Transverse colon (tissue), 4 donors: ENCODE measurements around the gene FNDC7. TPM values are rescaled to one million over a fixed set of nuclear protein-coding genes. Genes with fewer than 3 reads are reported as not detected.

Source experiments
- DNase-seq: peaks from one replicate; pipeline ENCODE4 v3.0.0-alpha.2; 2019
- H3K27ac ChIP-seq, 4 donors: fragments of 200-600 bp; sonication (generic); 2 replicates each; pipeline ENCODE4 v1.5.1; 2016 to 2018; ENCODE audit warnings: inconsistent platforms in 4 of 4
- H3K27me3 ChIP-seq: fragments of 200-600 bp; sonication (generic); 2 replicates; pipeline ENCODE4 v1.5.1; 2017; ENCODE audit warnings: inconsistent platforms
- H3K36me3 ChIP-seq, 4 donors: fragments of 200-600 bp; sonication (generic); 2 replicates each; pipeline ENCODE4 v1.5.1; 2017 to 2019; ENCODE audit warnings: inconsistent platforms in 4 of 4
- H3K4me1 ChIP-seq, 4 donors: fragments of 200-600 bp; sonication (generic); 2 replicates each; pipeline ENCODE4 v1.5.1; 2017 to 2020; ENCODE audit warnings: inconsistent platforms in 4 of 4
- H3K4me3 ChIP-seq, 4 donors: fragments of 200-600 bp; sonication (generic); 1 replicate in 1 of 4; 2 replicates in 3 of 4; pipeline versions ENCODE4 v1.5.1 to v1.6.1; 2017 to 2019; ENCODE audit warnings: inconsistent platforms in 4 of 4
- H3K9me3 ChIP-seq, 2 donors: fragments of 200-600 bp; sonication (generic); 2 replicates each; pipeline ENCODE4 v1.5.1; 2017 to 2019; ENCODE audit warnings: inconsistent platforms in 2 of 2
- EP300 ChIP-seq: sonication (generic); formaldehyde crosslinking; IDR thresholded peaks from one replicate; pipeline ENCODE4 v1.6.1; 2017; ENCODE audit warnings: antibody characterized with exemption, low read depth
- POLR2A ChIP-seq: fragments of 450-650 bp; IDR thresholded peaks from one replicate; pipeline ENCODE4 v1.6.1; 2016; ENCODE audit warnings: antibody characterized with exemption, mild to moderate bottlenecking, moderate library complexity
- POLR2AphosphoS5 ChIP-seq, 3 donors: sonication (generic); formaldehyde crosslinking; IDR thresholded peaks; one replicate each; pipeline ENCODE4 v1.6.1; 2016; ENCODE audit warnings: antibody characterized with exemption in 3 of 3
- WGBS, 2 donors: methylation state at CpG; one replicate each; pipeline ENCODE4 v1.1.5; 2018; ENCODE audit warnings: low coverage in 1 of 2; 5-methylcytosine and 5-hydroxymethylcytosine counted together
- in situ Hi-C, 4 donors: fragments of 200-750 bp; cut with MboI; loops; one replicate each; pipeline versions ENCODE4 v1.15.0 to v1.15.1; 2017; ENCODE audit warnings: low sequenced_read_pairs in 3 of 4, low pct_ligation_motif_present in 1 of 4, low pct_unique_long_range_greater_than_20kb in 1 of 4
- intact Hi-C: fragments of 100-400 bp; cut with DNase I; formaldehyde crosslinking; loops from one replicate; pipeline ENCODE4 v1.15.1; 2023; ENCODE audit warnings: low total_unique reads
- total RNA-seq, 4 donors: library from RNA; depleted of rRNA; stranded (reverse); fragments of >200 nt; gene quantifications; one replicate each; pipeline ENCODE4 v1.1.0, GENCODE V29; 2016
- TF ChIP-seq, protein P1 (sequence below), 5 experiments: fragments of 200-600 bp in 3 of 5; fragments of 450-650 bp in 2 of 5; sonication (generic) in 3 of 5; IDR thresholded peaks; 1 replicate in 2 of 5; 2 replicates in 3 of 5; pipeline ENCODE4 v1.5.1; 2016 to 2017; ENCODE audit warnings: antibody characterized with exemption in 5 of 5, inconsistent platforms in 3 of 5, mild to moderate bottlenecking in 2 of 5, moderate library complexity in 1 of 5

The FNDC7 gene
- total RNA-seq, 4 donors from 2014 or later, result not detected

GRCh38 chr1:108753363-108753762, 40.7 kb downstream of the FNDC7 start:
- Histone ChIP-seq H3K9me3 (no peaks in the 10 kb centered on the region), H3K4me3 (no peak overlapping the region), H3K4me1 (peaks cover 0 to 15% (median 5%) of the 10 kb centered on the region in 4 donors), H3K36me3 (peaks cover 0 to 52% (median 17%) of the 10 kb centered on the region in 4 donors), H3K27ac (no peak overlapping the region), H3K27me3 (no peaks in the 10 kb centered on the region)
- intact Hi-C loops (no loop called here), in situ Hi-C loops (no loop called here)
- no peak for DNase-seq
- 63 to 79% methylated on average over 3 of the region's 3 CpGs for WGBS, 2 donors
- TF ChIP-seq EP300 (no peak), POLR2A (no peak), POLR2AphosphoS5 (IDR thresholded peaks at IDR 0.05) (no peak)
- TF ChIP-seq, protein P1, sequence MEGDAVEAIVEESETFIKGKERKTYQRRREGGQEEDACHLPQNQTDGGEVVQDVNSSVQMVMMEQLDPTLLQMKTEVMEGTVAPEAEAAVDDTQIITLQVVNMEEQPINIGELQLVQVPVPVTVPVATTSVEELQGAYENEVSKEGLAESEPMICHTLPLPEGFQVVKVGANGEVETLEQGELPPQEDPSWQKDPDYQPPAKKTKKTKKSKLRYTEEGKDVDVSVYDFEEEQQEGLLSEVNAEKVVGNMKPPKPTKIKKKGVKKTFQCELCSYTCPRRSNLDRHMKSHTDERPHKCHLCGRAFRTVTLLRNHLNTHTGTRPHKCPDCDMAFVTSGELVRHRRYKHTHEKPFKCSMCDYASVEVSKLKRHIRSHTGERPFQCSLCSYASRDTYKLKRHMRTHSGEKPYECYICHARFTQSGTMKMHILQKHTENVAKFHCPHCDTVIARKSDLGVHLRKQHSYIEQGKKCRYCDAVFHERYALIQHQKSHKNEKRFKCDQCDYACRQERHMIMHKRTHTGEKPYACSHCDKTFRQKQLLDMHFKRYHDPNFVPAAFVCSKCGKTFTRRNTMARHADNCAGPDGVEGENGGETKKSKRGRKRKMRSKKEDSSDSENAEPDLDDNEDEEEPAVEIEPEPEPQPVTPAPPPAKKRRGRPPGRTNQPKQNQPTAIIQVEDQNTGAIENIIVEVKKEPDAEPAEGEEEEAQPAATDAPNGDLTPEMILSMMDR (IDR thresholded peaks at IDR 0.05), result no peak

GRCh38 chr1:108758796-108759195, 46.1 kb downstream of the FNDC7 start:
- intact Hi-C loops, result no loop called here
- H3K4me3 ChIP-seq, result no peak overlapping the region
- in situ Hi-C loops, result no loop called here
- H3K4me1 ChIP-seq, result no peaks in the 10 kb centered on the region
- no peaks in the 10 kb centered on the region for H3K27me3 ChIP-seq
- H3K36me3 ChIP-seq, result peaks cover 0 to 94% (median 28%) of the 10 kb centered on the region in 4 donors
- no peak for TF ChIP-seq POLR2AphosphoS5 (IDR thresholded peaks at IDR 0.05)
- TF ChIP-seq POLR2A, result no peak
- TF ChIP-seq EP300, result no peak
- TF ChIP-seq, protein P1 (IDR thresholded peaks at IDR 0.05), result no peak
- no peak overlapping the region for H3K27ac ChIP-seq
- no peaks in the 10 kb centered on the region for H3K9me3 ChIP-seq
- DNase-seq, result no peak

DNA sequence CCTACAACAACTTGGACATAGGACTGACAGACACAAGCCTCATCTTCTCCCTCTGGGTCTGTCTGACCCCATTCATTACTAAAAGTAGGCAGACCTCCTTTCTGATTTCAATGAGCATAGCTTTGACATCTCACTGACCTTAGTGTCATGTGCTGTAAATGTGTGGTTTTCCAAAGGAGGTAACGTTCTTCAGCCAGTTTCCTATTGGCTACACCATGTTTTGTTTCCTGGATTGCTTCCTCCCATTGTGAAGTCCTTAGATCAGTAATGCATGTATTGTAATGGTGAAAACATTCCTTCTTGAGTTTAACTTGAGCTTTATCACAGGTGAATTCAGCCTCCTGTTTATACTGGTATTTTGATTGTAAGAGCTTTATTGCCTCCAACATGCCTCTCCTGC, 54.4 kb downstream of the FNDC7 start:
- in situ Hi-C loops, result loop anchor here in 1 of 4 donors (10.0 kb wide), 1 partner anchor 158 kb away; no protein-coding TSS in a partner anchor
- H3K27me3 ChIP-seq, result no peaks in the 10 kb centered on the region
- no peaks in the 10 kb centered on the region for H3K9me3 ChIP-seq
- DNase-seq, result no peak
- H3K4me1 ChIP-seq, result no peaks in the 10 kb centered on the region
- intact Hi-C loops, result no loop called here
- no peak for TF ChIP-seq POLR2A
- TF ChIP-seq, protein P1 (IDR thresholded peaks at IDR 0.05), result no peak
- H3K27ac ChIP-seq, result no peak overlapping the region
- no peak overlapping the region for H3K4me3 ChIP-seq
- 57 to 64% methylated on average over 1 of the region's 1 CpG for WGBS, 2 donors
- H3K36me3 ChIP-seq, result peaks cover 0 to 41% (median 12%) of the 10 kb centered on the region in 4 donors

DNA sequence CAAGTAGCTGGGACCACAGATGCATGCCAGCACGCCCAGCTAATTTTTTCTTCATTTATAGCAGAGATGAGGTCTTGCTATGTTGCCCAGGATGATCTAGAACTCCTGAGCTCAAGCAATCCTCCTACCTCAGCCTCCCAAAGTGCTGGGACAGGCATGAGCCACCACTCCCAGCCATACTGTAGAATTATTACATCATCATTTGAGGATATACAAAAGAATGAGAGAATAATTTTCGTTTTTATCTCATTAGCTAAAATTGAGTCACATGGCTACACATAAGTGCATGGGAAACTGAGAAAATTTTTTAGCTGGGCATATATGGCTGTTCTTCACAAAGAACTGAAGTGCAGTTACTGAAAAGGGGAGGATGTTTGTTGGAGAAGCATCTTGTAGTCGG, 55.0 kb downstream of the FNDC7 start:
- no peak overlapping the region for H3K4me3 ChIP-seq
- intact Hi-C loops, result no loop called here
- H3K36me3 ChIP-seq, result peaks cover 0 to 38% (median 12%) of the 10 kb centered on the region in 4 donors
- 66 to 91% methylated on average over 2 to 3 of the region's 3 CpGs for WGBS, 2 donors
- no peak overlapping the region for H3K27ac ChIP-seq
- H3K4me1 ChIP-seq, result no peaks in the 10 kb centered on the region
- TF ChIP-seq POLR2AphosphoS5 (IDR thresholded peaks at IDR 0.05), result no peak
- no peaks in the 10 kb centered on the region for H3K27me3 ChIP-seq
- in situ Hi-C loops, result loop anchor here in 1 of 4 donors (10.0 kb wide), 1 partner anchor 157 kb away; no protein-coding TSS in a partner anchor
- no peaks in the 10 kb centered on the region for H3K9me3 ChIP-seq
- DNase-seq, result no peak

- H3K27ac ChIP-seq, result no peak overlapping the region
- in situ Hi-C loops, result no loop called here
- DNase-seq, result no peak
- H3K27me3 ChIP-seq, result no peaks in the 10 kb centered on the region
- H3K4me3 ChIP-seq, result no peak overlapping the region
- no peaks in the 10 kb centered on the region for H3K9me3 ChIP-seq
- no peaks in the 10 kb centered on the region for H3K4me1 ChIP-seq
- TF ChIP-seq, protein P1 (IDR thresholded peaks at IDR 0.05), result no peak
- TF ChIP-seq POLR2A (no peak), POLR2AphosphoS5 (IDR thresholded peaks at IDR 0.05) (no peak), EP300 (no peak)
- peaks cover 0 to 55% (median 23%) of the 10 kb centered on the region in 4 donors for H3K36me3 ChIP-seq
- intact Hi-C loops, result no loop called here
These were observed 65.1 kb downstream of the FNDC7 start for GRCh38 chr1:108777839-108778238.
